Measurements from ENCODE around the gene TAX1BP1. TPM values are rescaled to one million over a fixed set of nuclear protein-coding genes. Genes with fewer than 3 reads are reported as not detected.

The TAX1BP1 gene
- polyA plus RNA-seq, 1 donor from 2014 or later: 115 TPM

GRCh38 chr7:27750316-27750715 is 10.4 kb downstream of the TAX1BP1 start:
- no peaks in the 10 kb centered on the region for H3K9me3 ChIP-seq (ENCODE audit: low read length)
- no peaks in the 10 kb centered on the region for H3F3A ChIP-seq (ENCODE audit: insufficient read depth, low read length, poor library complexity, severe bottlenecking)
- H4K20me1 ChIP-seq (ENCODE audit: insufficient read depth): no peaks in the 10 kb centered on the region
- TF ChIP-seq REST (IDR thresholded peaks at IDR 0.05; ENCODE audit: borderline replicate concordance) (no peak), CTCF (IDR thresholded peaks at IDR 0.05; ENCODE audit: poor library complexity, severe bottlenecking) (no peak), EZH2 (IDR thresholded peaks at IDR 0.05; ENCODE audit: borderline replicate concordance, insufficient read depth, low read length, poor library complexity, severe bottlenecking) (no peak), MXI1 (conservative IDR thresholded peaks at IDR 0.05; ENCODE audit: poor library complexity, severe bottlenecking) (no peak), POLR2AphosphoS5 (IDR thresholded peaks at IDR 0.05) (no peak), EP300 (conservative IDR thresholded peaks at IDR 0.05; ENCODE audit: poor library complexity, severe bottlenecking) (no peak)
- H3K79me2 ChIP-seq (replicated peaks; ENCODE audit: insufficient read depth, low read length): peaks cover 24% of the 10 kb centered on the region
- H3K36me3 ChIP-seq (ENCODE audit: insufficient read depth, low read length): peaks cover 17% of the 10 kb centered on the region
- no peak overlapping the region for H3K27ac ChIP-seq (ENCODE audit: low read length)
- no peak overlapping the region for H3K4me3 ChIP-seq (ENCODE audit: low read length)
- no peak overlapping the region for H3K4me2 ChIP-seq (ENCODE audit: low read length)
- no peak overlapping the region for H3K9ac ChIP-seq (ENCODE audit: low read length)
- H2AFZ ChIP-seq (ENCODE audit: low read depth, low read length): no peak overlapping the region
- H3K27me3 ChIP-seq (ENCODE audit: insufficient read depth, low read depth, low read length): no peaks in the 10 kb centered on the region
- no peaks in the 10 kb centered on the region for H3K9me2 ChIP-seq (ENCODE audit: insufficient read depth, low read length)

DNA sequence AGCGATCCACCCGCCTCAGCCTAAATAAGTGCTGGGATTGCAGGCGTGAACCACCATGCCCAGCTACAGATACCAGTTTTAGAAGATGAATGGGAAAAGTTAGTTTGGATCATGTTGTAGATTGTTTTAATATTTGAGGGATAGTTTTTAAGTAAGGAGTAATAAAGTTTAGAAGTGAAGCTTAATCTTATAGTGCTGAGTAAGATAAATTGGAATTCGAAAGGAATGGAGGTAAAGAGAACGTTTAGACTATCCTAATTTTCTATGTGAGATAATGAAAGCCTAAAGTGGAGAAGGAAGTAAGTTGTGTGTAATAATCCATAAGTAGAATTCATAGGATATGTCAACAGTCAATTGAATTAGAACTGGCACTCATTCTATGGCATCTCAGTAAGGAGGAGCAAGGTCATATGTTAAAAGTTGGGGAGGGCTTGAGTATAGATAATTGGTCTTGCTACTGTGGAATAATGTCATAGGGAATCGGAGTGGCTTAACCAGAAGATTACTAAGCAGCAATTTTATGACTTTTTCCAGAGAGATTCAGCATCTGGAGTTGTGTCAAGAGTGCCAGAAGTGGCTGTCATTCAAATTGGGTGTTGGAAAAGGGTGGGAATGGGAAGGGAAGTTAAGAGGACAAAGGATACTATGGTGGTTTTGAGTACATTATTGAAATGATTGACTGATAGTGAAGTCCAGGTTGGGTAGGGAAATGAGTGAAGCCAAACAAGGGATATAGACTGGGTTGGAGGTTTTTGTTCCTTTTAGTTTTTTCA is 12.1 kb downstream of the TAX1BP1 start:
- no peak overlapping the region for H3K4me2 ChIP-seq (ENCODE audit: low read length)
- H3K4me3 ChIP-seq (ENCODE audit: low read length): no peak overlapping the region

GRCh38 chr7:27753863-27754262 is 13.9 kb downstream of the TAX1BP1 start:
- Histone ChIP-seq H3K9me2 (ENCODE audit: insufficient read depth, low read length) (no peaks in the 10 kb centered on the region), H3K9me3 (ENCODE audit: low read length) (no peaks in the 10 kb centered on the region), H3K27ac (ENCODE audit: low read length) (no peak overlapping the region), H2AFZ (ENCODE audit: low read depth, low read length) (no peak overlapping the region), H3K27me3 (ENCODE audit: insufficient read depth, low read depth, low read length) (no peaks in the 10 kb centered on the region), H3K9ac (ENCODE audit: low read length) (no peak overlapping the region), H3F3A (ENCODE audit: insufficient read depth, low read length, poor library complexity, severe bottlenecking) (no peaks in the 10 kb centered on the region), H3K4me2 (ENCODE audit: low read length) (no peak overlapping the region), H4K20me1 (ENCODE audit: insufficient read depth) (no peaks in the 10 kb centered on the region), H3K79me2 (replicated peaks; ENCODE audit: insufficient read depth, low read length) (peaks cover 5% of the 10 kb centered on the region), H3K36me3 (ENCODE audit: insufficient read depth, low read length) (peaks cover 17% of the 10 kb centered on the region), H3K4me3 (ENCODE audit: low read length) (no peak overlapping the region)
- TF ChIP-seq POLR2AphosphoS5 (IDR thresholded peaks at IDR 0.05): no peak
- no peak for TF ChIP-seq EP300 (conservative IDR thresholded peaks at IDR 0.05; ENCODE audit: poor library complexity, severe bottlenecking)
- no peak for TF ChIP-seq SMC3 (conservative IDR thresholded peaks at IDR 0.05; ENCODE audit: poor library complexity)

More for the DNA sequence above, 12.1 kb downstream of the TAX1BP1 start:
- Histone ChIP-seq H3F3A (ENCODE audit: insufficient read depth, low read length, poor library complexity, severe bottlenecking) (no peaks in the 10 kb centered on the region), H3K9me3 (ENCODE audit: low read length) (no peaks in the 10 kb centered on the region), H3K27me3 (ENCODE audit: insufficient read depth, low read depth, low read length) (no peaks in the 10 kb centered on the region), H3K36me3 (ENCODE audit: insufficient read depth, low read length) (peaks cover 17% of the 10 kb centered on the region), H3K27ac (ENCODE audit: low read length) (no peak overlapping the region), H3K9ac (ENCODE audit: low read length) (no peak overlapping the region), H2AFZ (ENCODE audit: low read depth, low read length) (no peak overlapping the region), H3K9me2 (ENCODE audit: insufficient read depth, low read length) (no peaks in the 10 kb centered on the region), H4K20me1 (ENCODE audit: insufficient read depth) (no peaks in the 10 kb centered on the region), H3K79me2 (replicated peaks; ENCODE audit: insufficient read depth, low read length) (peaks cover 7% of the 10 kb centered on the region)
- no peak for TF ChIP-seq RAD21 (conservative IDR thresholded peaks at IDR 0.05)
